C4-2B (cell line): ENCODE data around the gene ZNF423.

ENCODE experiments used
- ZFX ChIP-seq: fragments of 450-650 bp; IDR thresholded peaks from 2 replicates; pipeline ENCODE4 v1.6.1; 2017
- TF ChIP-seq, protein P1 (sequence below): fragments of 450-650 bp; conservative IDR thresholded peaks from 2 replicates; pipeline ENCODE4 v1.5.1; 2017; ENCODE audit warnings: mild to moderate bottlenecking

DNA sequence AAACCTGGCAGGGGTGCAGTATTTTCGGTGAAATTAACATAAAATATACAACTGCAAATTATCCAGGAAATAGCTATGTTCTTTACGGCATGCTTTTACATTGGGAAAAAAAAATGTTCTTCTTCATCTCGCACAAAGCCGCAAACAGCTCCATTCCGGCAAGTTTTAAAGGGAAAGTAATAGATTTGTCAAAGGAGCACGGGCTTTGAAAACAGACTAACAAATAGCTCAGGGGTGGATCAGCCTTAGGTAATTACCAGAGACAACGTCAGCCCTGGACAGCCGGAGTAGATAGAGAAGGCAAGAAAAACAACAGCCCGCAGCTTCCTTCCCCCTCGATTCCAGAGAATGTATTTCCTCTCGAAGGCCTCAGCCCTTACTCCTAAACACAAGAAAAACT, 259.8 kb downstream of the ZNF423 start:
- TF ChIP-seq, protein P1, sequence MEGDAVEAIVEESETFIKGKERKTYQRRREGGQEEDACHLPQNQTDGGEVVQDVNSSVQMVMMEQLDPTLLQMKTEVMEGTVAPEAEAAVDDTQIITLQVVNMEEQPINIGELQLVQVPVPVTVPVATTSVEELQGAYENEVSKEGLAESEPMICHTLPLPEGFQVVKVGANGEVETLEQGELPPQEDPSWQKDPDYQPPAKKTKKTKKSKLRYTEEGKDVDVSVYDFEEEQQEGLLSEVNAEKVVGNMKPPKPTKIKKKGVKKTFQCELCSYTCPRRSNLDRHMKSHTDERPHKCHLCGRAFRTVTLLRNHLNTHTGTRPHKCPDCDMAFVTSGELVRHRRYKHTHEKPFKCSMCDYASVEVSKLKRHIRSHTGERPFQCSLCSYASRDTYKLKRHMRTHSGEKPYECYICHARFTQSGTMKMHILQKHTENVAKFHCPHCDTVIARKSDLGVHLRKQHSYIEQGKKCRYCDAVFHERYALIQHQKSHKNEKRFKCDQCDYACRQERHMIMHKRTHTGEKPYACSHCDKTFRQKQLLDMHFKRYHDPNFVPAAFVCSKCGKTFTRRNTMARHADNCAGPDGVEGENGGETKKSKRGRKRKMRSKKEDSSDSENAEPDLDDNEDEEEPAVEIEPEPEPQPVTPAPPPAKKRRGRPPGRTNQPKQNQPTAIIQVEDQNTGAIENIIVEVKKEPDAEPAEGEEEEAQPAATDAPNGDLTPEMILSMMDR: no peak
- TF ChIP-seq ZFX: no peak
